Hepatocyte (in vitro differentiated cells): ENCODE measurements around the gene MAP2.

Experiments used
- CTCF ChIP-seq: fragments of 200-600 bp; sonication (generic); IDR thresholded peaks from 2 replicates; pipeline ENCODE4 v1.5.1; 2016; ENCODE audit warnings: antibody characterized with exemption, mild to moderate bottlenecking; ENCODE audit not compliant: poor library complexity
- EZH2 ChIP-seq: fragments of 200-600 bp; sonication (generic); IDR thresholded peaks from 2 replicates; pipeline ENCODE4 v1.6.1; 2016; ENCODE audit warnings: antibody characterized with exemption, mild to moderate bottlenecking, borderline replicate concordance

- TF ChIP-seq CTCF (no peak), EZH2 (no peak)
Observed at GRCh38 chr2:209673811-209674210, 250.0 kb downstream of the MAP2 start.
